GM21825 (cell line): ENCODE measurements around the gene TPGS1.

Experiments
- ATAC-seq: cut with Tn5 transposase; IDR thresholded peaks from one replicate; pipeline ENCODE4 v1.9.1; 2021; ENCODE audit warnings: mild to moderate bottlenecking, moderate library complexity; ENCODE audit not compliant: unreplicated experiment

Gene TPGS1

DNA sequence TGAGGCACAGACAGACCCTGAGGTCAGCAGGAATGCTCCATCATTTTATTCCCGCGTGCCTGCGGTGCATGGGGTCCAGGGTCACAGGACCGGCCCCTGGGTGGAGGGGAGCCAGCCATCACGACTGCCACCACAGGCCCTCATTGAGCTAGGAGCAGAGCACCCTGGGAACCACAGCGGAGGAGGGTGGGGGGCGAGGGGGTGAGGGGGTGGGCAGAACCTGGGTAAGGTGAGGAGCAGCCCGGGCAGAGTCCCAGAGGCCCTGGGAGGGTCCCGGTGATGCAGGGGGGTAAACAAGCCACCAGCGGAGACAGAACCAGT is 12.3 kb upstream of the TPGS1 start:
- no peak for ATAC-seq

DNA sequence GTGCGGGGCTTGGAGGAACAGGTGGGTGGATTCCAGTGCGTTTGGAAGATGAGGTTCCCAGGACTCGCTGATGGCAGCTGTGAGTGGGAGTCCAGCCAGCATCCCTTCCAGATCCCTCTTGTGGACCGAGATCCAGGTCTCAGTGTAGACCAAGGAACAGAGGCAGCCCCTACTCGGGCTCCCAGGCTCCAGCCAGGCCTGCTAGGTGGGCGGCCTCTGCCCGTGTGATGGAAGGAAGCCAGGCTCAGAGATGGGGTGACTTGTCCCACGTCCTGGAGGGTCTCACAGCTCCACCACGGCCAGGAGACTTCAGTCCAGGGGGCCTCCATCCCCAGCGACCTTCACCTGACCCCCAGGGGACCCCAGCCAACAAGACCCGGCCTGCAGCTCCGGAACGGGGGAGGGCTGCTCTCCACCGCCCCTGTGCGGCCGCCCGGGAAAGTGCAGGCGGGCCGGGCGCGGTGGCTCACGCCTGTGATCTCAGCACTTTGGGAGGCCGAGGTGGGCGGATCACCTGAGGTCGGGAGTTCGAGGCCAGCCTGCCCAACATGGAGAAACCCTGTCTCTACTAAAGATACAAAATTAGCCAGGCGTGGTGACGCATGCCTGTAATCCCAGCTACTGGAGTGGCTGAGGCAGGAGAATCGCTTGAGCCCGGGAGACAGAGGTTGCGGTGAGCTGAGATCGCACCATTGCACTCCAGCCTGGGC is 11.7 kb upstream of the TPGS1 start:
- no peak for ATAC-seq

DNA sequence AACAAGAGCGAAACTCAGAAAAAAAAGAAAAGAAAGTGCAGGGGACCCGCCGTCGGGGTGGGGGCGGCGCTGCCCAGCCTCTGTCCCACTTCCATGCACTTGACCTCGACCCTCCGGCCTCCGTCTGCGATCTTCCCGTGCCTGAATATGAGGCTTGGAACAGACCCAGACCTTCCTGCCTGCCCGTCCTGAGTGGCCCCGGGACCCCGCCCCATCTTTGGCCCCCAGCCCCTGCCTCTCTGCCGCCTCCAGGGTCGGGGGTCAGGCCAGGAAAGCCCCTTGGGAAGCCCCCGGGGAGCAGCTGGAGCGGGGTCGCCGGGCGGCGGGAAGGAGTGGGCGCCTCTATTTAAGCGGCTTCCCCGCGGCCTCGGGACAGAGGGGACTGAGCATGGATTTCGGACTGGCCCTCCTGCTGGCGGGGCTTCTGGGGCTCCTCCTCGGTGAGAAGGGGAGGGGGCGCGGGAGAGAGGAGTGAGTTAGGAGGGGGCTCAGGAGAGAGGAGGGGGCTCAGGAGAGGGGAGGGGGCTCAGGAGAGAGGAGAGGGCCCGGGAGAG is 11.1 kb upstream of the TPGS1 start, which contains the start of gene MADCAM1:
Gene MADCAM1 (plus strand): TSS at position 375 of the 554 bp plus-strand sequence. CDS start 14 bp downstream, at position 389.
- ATAC-seq, result no peak

DNA sequence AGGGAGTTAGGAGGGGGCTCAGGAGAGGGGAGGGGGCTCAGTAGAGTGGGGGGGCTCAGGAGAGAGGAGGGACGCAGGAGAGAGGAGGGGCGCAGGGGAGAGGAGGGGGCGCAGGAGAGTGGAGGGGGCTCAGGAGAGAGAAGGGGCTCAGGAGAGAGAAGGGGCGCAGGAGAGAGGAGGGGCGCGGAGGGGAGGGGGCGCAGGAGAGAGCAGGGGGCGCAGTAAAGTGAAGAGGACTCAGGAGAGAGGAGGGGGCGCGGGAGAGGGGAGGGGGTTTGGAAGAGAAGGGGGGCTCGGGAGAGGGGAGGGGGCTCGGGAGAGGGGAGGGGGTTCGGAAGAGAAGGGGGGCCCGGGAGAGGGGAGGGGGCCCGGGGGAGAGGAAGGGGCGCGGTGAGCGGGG is 10.3 kb upstream of the TPGS1 start:
- ATAC-seq, result no peak

DNA sequence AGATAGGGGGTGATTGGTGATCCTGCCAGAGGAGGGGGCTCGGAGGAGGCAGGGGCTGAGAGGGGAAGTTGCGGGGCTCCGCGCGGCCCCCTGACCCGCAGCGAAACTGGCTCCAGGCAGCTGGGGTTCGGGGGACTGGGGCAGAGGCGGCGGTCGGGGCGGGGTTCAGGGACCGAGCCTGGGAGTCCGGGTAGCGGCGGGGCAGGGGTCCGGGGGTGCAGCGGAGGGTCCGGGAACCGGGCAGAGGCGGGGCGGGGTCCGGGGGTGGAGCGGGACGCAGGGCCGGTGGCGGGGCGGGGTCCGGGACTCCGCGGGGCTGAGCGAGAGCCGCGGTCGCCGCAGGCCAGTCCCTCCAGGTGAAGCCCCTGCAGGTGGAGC is 9.8 kb upstream of the TPGS1 start:
- ATAC-seq, result no peak

DNA sequence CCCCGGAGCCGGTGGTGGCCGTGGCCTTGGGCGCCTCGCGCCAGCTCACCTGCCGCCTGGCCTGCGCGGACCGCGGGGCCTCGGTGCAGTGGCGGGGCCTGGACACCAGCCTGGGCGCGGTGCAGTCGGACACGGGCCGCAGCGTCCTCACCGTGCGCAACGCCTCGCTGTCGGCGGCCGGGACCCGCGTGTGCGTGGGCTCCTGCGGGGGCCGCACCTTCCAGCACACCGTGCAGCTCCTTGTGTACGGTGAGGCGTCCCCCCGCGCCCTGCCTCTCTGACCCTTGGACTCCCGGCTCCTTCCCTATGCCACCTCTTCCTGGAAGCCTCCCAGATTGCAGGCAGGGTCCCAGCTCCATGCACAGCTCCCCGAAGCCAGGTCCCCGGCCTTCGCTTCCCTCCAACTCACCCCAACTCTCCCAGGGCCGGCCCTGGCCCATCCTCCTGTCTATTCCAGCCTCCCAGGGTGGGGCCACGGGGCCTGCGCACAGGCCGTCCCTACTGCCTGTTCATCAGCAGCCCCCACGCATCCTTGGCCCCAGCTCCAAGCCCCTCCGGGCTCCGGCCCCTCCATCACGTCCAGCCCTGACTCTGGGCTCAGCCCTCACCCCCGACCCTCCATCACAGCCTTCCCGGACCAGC is 9.3 kb upstream of the TPGS1 start:
- no peak for ATAC-seq

DNA sequence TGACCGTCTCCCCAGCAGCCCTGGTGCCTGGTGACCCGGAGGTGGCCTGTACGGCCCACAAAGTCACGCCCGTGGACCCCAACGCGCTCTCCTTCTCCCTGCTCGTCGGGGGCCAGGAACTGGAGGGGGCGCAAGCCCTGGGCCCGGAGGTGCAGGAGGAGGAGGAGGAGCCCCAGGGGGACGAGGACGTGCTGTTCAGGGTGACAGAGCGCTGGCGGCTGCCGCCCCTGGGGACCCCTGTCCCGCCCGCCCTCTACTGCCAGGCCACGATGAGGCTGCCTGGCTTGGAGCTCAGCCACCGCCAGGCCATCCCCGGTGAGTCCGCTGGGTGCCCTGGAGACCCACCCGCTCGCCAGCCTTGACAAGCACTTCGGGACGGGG is 8.8 kb upstream of the TPGS1 start:
- ATAC-seq, result no peak

DNA sequence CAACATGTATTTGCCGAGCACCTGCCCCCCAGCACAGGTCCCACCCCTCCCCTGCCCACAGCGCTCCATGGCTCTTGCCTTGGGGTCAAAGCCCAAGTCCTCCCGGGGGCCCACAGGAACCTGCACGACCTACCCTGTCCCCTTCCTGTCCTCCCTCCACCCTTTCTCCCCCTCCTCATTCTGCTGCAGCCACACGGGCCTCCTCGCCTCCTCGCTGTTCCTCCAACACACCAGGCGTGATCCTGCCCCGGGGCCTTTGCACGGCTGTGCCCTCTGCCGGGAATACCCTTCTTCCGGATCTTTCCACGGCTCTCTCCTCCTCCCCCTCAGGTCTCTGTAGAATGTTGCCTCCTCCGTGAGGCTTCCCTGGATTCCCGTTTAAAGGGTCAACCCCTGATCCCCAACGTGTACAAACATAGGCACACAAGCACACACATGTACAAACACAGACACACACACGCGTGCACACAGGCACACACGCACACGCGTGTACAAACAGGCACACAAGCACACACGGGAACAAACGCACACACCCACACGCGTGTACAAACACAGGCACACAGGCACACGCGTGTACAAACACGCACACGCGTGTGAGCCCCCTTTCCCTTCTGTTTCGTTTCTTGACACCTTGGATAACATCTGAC is 8.2 kb upstream of the TPGS1 start:
- no peak for ATAC-seq

DNA sequence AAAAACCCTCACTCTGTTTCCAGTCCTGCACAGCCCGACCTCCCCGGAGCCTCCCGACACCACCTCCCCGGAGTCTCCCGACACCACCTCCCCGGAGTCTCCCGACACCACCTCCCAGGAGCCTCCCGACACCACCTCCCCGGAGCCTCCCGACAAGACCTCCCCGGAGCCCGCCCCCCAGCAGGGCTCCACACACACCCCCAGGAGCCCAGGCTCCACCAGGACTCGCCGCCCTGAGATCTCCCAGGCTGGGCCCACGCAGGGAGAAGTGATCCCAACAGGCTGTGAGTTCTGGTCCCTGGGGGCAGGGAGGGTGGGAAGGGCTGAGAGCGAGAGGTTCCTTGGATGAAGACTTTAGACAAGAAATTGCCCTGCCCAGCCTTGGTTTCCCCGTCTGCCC is 5.7 kb upstream of the TPGS1 start:
- ATAC-seq, result no peak

DNA sequence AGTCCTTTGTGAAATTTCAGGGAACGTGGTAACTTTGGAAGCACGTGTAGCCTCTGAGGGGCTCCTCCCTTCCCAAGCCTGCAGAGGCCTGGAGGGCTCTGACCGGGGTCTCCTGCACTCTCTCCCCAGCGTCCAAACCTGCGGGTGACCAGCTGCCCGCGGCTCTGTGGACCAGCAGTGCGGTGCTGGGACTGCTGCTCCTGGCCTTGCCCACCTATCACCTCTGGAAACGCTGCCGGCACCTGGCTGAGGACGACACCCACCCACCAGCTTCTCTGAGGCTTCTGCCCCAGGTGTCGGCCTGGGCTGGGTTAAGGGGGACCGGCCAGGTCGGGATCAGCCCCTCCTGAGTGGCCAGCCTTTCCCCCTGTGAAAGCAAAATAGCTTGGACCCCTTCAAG is 2.7 kb upstream of the TPGS1 start:
- ATAC-seq, result no peak

DNA sequence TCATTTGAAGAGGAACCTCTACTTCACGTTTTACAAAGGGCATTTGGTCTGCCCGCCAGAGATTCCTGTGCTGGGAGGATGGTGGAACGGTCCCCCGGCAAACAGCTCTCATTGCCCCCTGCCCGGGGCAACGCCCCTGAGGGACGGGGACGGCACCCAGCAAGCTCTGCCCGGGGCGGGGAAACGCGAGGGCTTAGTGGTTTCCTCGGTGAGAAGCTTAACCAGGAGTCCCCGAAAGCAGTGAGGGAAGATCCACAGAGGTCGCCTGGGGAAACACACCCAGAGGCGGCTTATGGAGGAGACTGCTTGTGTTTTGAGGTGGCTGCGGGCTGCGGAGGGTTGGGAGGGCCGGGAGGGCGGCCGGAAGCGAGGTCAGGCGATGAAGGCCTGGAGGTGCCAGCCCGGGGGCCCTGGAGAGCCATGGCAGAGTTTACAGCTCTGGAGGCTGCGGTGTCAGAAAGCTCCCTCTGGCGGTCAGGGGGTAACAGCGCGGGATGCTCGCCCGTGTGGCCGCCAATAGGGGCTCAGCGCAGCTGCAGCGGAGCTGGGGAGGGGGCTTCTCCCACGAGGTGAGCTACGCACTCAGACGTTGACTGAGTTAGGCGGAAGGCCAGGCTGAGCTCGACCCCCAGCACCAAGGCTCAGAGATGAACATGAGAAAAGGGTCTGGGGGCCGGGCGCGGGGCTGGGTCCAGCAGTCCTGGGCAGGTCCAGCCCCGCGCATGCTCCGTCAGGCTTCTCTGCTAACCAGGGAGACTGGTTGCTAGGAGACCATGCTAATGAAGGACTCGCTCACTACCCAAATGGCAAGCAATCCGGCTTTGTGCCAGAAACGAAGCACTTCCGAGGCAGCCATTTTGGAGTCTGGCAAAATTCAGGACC is 652 bp upstream of the TPGS1 start:
- ATAC-seq, result peak; percentile 54

DNA sequence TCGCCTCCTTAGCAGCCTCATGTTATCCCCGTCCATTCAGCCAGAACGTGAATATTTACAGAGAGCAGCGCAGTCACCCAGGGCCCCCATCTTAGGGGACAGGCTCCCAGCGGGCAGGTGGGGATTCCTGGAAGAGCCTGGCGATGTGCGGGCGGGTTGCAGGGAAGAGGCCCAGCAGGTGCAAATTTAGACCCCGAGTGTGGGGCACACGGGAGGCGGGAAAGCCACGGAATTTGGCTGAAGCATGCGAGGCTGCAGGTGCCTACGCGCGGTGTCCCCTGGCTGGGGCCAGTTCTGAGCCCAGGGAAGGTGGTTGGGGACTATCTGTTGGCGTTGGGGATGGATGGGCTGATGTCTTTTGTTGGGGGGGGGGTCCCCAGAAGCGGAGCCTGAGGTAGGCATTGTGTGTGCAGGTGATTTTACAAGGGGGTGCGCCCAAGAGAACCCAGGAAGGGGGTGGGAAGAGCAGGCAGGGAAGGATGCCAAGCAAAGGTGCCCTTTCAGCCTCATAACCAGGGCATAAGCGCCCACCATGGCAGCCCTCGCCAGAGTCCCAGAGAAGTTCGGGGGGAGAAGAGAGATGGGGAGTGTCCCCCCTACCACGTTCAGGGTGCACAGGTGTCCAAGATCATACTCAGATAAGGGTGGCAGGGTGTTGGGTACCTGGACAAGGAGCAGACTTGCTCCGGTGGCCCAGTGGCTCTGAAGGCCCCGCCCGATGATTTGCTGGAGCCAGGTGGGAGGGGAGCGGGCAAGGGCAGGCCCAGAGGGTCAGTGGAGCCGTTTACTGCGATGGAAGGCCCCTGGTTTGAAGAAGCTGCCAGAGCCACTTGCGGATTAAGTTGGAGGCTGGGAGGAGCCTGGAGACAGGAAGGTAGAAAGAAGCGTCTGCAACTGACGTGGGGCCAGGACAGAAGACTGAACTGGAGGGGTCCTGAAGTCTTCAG is 1.2 kb downstream of the TPGS1 start:
- ATAC-seq, result no peak

DNA sequence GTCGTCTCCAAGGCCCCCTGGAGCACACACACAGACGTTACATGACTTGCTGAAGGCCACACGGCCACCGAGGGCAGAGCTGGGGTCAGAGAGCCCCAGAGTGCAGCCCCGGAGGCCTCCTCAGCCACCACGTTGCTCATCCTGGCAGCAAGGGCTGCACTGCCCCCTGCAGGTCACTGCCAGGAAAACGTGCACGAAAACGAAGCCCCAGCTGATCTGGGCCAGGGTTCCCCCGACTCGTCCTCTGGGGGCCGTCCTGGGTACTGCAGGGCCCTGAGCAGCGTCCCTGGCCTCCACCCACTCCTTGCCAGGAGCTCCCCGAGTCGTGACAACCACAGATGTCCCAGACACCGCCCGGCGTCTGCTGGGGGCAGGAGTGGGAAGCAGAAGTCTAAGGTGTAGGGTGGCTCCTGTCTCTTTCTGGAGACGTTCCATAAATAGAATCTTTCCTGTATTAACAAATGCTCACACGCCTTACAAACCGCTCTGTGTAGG is 3.4 kb downstream of the TPGS1 start:
- no peak for ATAC-seq

DNA sequence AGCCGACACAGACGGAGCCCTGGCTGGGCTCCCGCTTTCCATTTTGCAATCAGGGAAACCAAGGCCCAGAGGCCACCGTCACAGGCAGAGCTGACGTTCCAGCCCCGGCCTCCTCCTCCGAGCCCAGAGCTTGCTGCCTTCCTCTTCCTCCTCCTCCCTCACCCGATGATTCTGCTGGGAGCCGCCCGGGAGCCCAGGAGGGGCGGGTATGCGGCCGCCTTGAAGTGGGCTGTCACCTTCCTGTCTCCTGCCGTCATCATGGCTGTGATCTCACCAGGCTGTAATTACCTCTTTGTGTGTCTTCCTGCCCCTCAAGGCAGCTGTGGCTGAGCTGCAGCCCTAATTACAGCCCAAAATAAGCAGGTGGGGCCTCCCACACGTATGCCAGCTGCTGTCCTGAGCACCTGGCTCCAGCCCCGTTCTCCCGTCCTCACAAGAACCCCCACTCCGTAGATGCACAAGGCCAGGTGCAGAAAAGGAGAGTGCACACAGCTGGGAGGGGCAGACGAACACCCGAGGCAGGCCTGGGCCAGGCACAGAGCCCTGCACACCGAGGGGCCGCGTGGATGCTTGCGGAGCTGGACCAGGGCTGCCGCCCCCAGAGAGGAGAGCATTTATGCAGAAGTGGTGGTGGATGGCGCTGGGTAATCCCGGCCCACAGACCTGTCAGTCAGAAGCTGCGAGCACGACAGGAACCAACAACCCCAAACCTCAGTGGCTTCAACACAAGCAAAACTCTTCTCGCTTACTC is 4.0 kb downstream of the TPGS1 start:
- ATAC-seq, result no peak

DNA sequence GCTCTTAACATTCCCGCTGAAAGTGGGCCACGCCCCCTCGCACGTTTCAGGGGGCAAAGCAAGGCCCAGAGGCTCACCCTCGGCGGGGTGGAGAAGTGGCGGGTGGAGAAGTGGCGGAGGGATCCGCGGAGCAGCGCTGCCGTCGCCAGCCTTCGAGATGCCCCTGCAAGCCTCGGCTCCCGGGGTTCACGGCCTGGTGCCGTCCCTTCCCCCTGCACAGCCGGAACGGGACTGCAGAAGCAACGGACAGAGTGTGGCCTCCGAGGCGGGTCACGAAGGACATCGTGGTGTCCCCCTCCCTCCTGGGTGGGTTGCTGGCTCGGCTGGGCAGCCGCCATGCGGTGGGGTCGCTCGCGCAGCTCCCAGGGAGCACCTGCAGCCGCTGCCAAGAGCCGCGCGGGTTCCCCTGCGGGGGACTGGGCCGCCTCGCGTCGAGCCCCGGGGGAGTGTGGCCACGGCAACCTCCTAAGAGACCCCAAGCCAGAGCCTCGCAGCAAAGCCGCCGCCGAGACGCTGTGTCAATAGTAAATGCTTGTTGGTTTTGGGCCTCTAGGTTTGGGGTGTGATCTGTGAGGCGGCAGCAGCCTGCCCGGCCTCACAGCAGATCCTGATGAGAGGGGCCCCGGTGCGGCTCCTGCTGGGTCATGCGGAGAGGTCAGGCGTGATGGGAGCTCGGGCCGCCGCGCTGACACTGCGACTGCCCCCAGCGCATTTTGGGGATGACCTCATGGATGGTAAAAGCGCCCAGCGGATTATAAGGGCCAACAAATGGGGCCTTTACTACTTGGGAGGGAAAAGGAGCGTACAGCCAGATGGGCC is 5.5 kb downstream of the TPGS1 start:
- no peak for ATAC-seq

DNA sequence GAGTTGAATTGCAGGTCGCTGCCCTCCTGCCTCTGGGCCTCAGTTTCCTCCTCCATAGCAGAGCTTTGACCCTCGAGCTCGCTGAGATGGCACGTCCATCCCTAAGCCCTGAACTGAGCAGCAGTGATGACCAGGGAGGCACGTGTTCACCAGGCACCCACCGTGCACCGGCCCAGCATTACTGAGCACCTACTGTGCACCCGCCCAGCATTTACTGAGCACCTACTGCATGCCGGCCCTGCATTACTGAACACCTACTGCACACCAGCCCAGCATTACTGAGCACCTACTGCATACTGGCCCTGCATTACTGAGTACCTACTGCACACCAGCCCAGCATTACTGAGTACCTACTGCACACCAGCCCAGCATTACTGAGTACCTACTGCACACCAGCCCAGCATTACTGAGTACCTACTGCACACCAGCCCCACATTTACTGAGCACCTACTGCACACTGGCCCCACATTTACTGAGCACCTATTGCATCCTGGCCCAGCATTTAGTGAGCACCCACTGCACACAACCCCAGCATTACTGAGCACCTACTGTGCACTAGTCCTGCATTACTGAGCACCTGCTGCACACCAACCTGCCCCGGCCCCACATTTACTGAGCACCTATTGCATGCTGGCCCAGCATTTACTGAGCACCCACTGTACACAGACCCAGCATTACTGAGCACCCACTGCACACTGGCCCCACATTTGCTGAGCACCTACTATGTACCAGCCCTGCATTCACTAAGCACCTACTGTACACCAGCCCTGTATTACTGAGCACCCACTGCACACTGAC is 6.3 kb downstream of the TPGS1 start:
- no peak for ATAC-seq

DNA sequence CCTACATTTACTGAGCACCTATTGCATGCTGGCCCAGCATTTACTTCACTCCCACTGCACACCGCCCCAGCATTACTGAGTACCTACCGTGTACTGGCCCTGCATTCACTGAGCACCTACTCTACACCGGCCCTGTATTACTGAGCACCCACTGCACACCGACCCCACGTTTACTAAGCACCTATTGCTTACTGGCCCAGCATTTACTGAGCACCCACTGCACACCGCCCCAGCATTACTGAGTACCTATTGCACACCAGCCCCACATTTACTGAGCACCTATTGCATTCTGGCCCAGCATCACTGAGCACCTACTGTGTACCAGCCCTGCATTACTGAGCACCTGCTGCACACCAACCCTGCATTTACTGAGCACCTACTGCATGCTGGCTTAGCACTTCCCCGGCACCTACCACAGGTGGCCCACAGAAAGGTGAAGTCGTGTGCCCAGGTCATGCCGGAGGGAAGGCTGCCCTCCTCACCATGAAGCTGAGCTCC is 6.9 kb downstream of the TPGS1 start:
- ATAC-seq, result no peak
